K562 (cell line): ENCODE results near the gene DHDH. TPM values are rescaled to one million over a fixed set of nuclear protein-coding genes. Genes with fewer than 3 reads are reported as not detected.

Experiments
- CGGBP1 ChIP-seq: fragments of 250-450 bp; sonication (Bioruptor Pico); IDR thresholded peaks from 2 replicates; pipeline ENCODE4 v1.9.0; 2021; ENCODE audit warnings: mild to moderate bottlenecking
- GTF3C2 ChIP-seq: IDR thresholded peaks from 3 replicates; pipeline ENCODE4 v1.6.1; 2011; ENCODE audit warnings: borderline replicate concordance, mild to moderate bottlenecking, moderate library complexity; ENCODE audit not compliant: insufficient read length; ENCODE audit errors: extremely low read depth
- KDM5B ChIP-seq: fragments of 200-600 bp; sonication (generic); IDR thresholded peaks from 2 replicates; pipeline ENCODE4 v1.6.1; 2012; ENCODE audit warnings: low read depth, mild to moderate bottlenecking, moderate library complexity, low read length, control low read depth, inconsistent platforms; ENCODE audit not compliant: insufficient replicate concordance
- MYBL2 ChIP-seq, 2 experiments: fragments of 450-650 bp in 1 of 2; sonication (generic) in 1 of 2; formaldehyde crosslinking in 1 of 2; IDR thresholded peaks; 2 replicates each; pipeline versions ENCODE4 v1.6.1 to v1.8.1; 2017 to 2022; ENCODE audit warnings: borderline replicate concordance in 1 of 2, inconsistent platforms in 1 of 2, low read depth in 1 of 2, mild to moderate bottlenecking in 1 of 2, missing genetic modification reagents in 1 of 2, moderate library complexity in 1 of 2
- PURB ChIP-seq: sonication (generic); formaldehyde crosslinking; IDR thresholded peaks from 2 replicates; pipeline ENCODE4 v1.9.0; 2021; ENCODE audit warnings: low read depth, mild to moderate bottlenecking, missing genetic modification reagents
- TARDBP ChIP-seq: fragments of 450-650 bp; IDR thresholded peaks from 2 replicates; pipeline ENCODE4 v1.6.1; 2016
- TBL1XR1 ChIP-seq, 2 experiments: IDR thresholded peaks; 2 replicates each; pipeline ENCODE4 v1.6.1; 2012; ENCODE audit warnings: improper control_type of control experiment in 2 of 2, low read length in 2 of 2, mild to moderate bottlenecking in 1 of 2
- ZBTB26 ChIP-seq: fragments of 450-650 bp; formaldehyde crosslinking; IDR thresholded peaks from 2 replicates; pipeline ENCODE4 v1.4.0; 2022; ENCODE audit warnings: missing genetic modification characterization
- ZNF695 ChIP-seq: fragments of 450-650 bp; formaldehyde crosslinking; IDR thresholded peaks from 2 replicates; pipeline ENCODE4 v1.4.0; 2020; ENCODE audit warnings: mild to moderate bottlenecking, moderate library complexity
- polyA plus RNA-seq, 8 experiments: library from polyadenylated mRNA; depleted of rRNA in 4 of 8; stranded (reverse) in 5 of 8; unstranded in 3 of 8; fragments of >200 nt; fragmentation: Nextera tagmentation in 2 of 8; fragmentation: Illumina TruSeq in 1 of 8; extraction: Ambion mirVana in 2 of 8; extraction: Trizol in 1 of 8; gene quantifications; 2 replicates each; pipeline versions ENCODE4 v1.2.1 to v1.2.3, GENCODE V29; 2011 to 2014; ENCODE audit warnings: inconsistent platforms in 1 of 8, missing spikeins in 1 of 8
- total RNA-seq, 7 experiments: library from RNA; depleted of rRNA in 6 of 7; stranded (reverse); fragments of >200 nt in 6 of 7; fragmentation: Illumina TruSeq in 2 of 7; extraction: Trizol in 2 of 7; gene quantifications; 2 replicates each; pipeline versions ENCODE4 v1.2.1 to v1.2.3, GENCODE V29; 2011 to 2021; ENCODE audit warnings: low replicate concordance in 1 of 7
- TF ChIP-seq, protein P1 (sequence below), 2 experiments: fragments of 450-650 bp; IDR thresholded peaks; 2 replicates each; pipeline ENCODE4 v1.6.1; 2016; ENCODE audit warnings: mild to moderate bottlenecking in 2 of 2, borderline replicate concordance in 1 of 2, low read depth in 1 of 2, moderate library complexity in 1 of 2

DHDH gene
- total and polyA plus RNA-seq, 9 of the 15 experiments (the other 6 are each of a cell fraction or from before 2014, with no cell fraction given) = 0.37 to 1.9 (median 0.87) TPM

DNA sequence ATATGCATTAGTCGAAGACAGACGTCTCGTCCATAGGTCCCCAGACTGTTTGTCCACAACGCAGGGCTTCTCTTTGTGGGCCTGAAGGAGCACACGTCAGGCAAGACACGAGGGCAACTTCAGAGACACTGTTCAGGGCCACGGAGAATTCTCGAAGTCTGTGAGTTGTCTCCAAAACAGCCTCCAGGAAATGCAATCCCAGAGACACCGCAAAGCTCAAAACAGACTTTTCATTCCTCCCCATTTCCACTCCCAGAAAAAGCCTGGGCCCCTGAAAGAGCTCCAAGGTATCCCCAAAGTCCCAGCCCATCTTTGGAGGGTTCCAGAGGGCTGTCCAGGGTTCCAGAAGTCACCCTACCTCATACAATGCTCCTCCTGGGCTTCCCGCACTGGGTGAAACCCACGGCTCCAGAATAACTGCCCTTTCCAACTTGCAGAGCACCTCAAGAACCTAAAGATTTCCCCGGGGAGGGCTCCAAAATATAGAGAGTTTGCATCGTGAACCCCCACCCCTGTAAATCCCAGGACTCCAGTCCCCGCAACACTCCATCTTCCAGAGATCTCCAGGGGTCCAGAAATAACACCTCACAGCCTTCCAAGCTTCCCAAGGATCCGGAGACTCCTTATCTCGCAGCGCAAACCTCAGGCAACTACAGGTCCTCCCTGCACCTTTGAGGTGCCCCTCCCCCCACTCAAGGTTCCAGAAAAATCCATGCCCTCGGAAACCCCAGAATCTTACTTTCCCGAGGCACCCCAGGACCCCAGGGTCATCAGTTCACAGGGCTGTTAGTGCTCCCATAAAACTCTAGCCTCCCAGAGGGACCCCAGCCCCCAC lies 30.9 kb downstream of the DHDH start (continued):
- TF ChIP-seq, protein P1, sequence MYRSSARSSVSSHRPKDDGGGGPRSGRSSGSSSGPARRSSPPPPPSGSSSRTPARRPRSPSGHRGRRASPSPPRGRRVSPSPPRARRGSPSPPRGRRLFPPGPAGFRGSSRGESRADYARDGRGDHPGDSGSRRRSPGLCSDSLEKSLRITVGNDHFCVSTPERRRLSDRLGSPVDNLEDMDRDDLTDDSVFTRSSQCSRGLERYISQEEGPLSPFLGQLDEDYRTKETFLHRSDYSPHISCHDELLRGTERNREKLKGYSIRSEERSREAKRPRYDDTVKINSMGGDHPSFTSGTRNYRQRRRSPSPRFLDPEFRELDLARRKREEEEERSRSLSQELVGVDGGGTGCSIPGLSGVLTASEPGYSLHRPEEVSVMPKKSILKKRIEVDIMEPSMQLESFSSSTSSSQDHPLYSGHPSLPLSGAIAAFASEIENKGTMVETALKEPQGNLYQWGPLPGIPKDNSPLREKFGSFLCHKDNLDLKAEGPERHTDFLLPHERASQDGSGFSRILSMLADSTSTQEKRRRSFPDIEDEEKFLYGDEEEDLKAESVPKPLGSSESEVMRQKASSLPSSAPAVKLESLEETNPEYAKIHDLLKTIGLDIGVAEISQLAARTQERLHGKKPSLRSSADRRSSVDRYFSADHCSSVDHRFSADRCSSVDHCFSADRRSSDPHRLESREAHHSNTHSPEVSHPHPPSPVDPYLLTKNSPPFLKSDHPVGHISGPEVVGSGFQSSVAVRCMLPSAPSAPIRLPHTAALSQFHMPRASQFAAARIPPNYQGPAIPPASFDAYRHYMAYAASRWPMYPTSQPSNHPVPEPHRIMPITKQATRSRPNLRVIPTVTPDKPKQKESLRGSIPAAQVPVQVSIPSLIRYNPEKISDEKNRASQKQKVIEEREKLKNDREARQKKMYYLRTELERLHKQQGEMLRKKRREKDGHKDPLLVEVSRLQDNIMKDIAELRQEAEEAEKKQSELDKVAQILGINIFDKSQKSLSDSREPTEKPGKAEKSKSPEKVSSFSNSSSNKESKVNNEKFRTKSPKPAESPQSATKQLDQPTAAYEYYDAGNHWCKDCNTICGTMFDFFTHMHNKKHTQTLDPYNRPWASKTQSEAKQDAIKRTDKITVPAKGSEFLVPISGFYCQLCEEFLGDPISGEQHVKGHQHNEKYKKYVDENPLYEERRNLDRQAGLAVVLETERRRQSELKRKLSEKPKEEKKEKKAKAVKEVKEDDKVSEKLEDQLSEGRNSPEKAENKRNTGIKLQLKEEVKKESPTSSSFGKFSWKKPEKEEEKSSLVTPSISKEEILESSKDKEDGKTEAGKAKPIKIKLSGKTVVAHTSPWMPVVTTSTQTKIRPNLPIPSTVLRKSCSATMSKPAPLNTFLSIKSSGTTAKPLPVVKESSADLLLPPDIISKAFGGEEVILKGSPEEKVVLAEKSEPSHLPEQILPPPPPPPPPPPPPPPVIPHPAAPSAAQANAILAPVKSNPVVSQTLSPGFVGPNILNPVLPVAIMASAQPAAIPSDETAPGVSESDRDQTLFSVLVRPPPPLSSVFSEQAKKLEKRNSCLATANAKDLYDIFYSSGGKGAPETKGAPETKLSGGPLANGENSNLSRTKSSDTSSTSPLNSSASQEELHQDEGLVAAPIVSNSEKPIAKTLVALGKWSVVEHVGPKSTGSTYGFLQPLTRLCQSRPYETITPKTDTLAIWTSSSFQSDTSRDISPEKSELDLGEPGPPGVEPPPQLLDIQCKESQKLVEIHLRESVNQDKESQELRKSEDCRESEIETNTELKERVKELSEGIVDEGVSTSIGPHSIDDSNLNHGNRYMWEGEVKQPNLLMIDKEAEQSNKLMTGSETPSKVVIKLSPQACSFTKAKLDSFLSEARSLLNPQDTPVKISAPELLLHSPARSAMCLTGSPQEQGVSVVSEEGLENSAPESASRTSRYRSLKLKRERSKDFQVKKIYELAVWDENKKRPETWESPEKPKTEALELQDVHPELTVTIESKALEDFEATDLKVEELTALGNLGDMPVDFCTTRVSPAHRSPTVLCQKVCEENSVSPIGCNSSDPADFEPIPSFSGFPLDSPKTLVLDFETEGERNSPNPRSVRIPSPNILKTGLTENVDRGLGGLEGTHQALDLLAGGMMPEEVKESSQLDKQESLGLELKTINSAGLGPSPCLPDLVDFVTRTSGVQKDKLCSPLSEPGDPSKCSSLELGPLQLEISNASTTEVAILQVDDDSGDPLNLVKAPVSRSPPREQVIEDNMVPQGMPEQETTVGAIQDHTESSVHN (IDR thresholded peaks at IDR 0.05; ENCODE audit: borderline replicate concordance in 1 of 2, low read depth in 1 of 2) = no peak
- TF ChIP-seq ZNF695 (no peak), TARDBP (no peak), KDM5B (peak; percentile 26), ZBTB26 (CRISPR knock-in tag) (no peak), CGGBP1 (CRISPR knock-in tag) (no peak), GTF3C2 (no peak), MYBL2 (IDR thresholded peaks at IDR 0.05; ENCODE audit: low read depth) (no peak), MYBL2 (CRISPR knock-in tag; IDR thresholded peaks at IDR 0.05; ENCODE audit: borderline replicate concordance) (no peak), PURB (CRISPR knock-in tag) (no peak), TBL1XR1 (IDR thresholded peaks at IDR 0.05; ENCODE audit: low read length in 2 of 2) (0 out of 4 replicates have a peak, but pooled peaks of 1 of the 2 experiments have one; percentile 15)
